ENCODE measurements around the gene MROH7. TPM values are rescaled to one million over a fixed set of nuclear protein-coding genes. Genes with fewer than 3 reads are reported as not detected.

The MROH7 gene
- total and polyA plus RNA-seq, 4 donors = 0.07 to 2.8 (median 0.58) TPM

- no peak for TF ChIP-seq RXRA (IDR thresholded peaks at IDR 0.05)
- TF ChIP-seq ATF3 (IDR thresholded peaks at IDR 0.05) = no peak
- TF ChIP-seq MAX (IDR thresholded peaks at IDR 0.05) = no peak
These were observed 37.5 kb upstream of the MROH7 start (continued) for GRCh38 chr1:54604051-54604450.

GRCh38 chr1:54604572-54605370 is 36.8 kb upstream of the MROH7 start:
- Histone ChIP-seq H3K27me3 (ENCODE audit: control insufficient read depth in 4 of 4, insufficient read depth in 4 of 4, low read length in 3 of 4) (no peaks in the 10 kb centered on the region), H3K27ac (ENCODE audit: low read depth in 1 of 2, low read length in 2 of 2) (no peak overlapping the region), H3K36me3 (ENCODE audit: control insufficient read depth in 4 of 4, insufficient read depth in 3 of 4, low read depth in 1 of 4, low read length in 3 of 4) (peaks cover 0 to 4% (median 0%) of the 10 kb centered on the region in 4 donors), H3K4me1 (ENCODE audit: control insufficient read depth in 4 of 4, insufficient read depth in 4 of 4, low read length in 3 of 4) (no peaks in the 10 kb centered on the region), H3K4me3 (ENCODE audit: low read depth in 1 of 3, low read length in 3 of 3) (no peak overlapping the region), H3K9ac (ENCODE audit: low read depth in 1 of 2, low read length in 2 of 2) (no peak overlapping the region), H3K9me3 (ENCODE audit: control insufficient read depth in 4 of 4, low read length in 3 of 4) (no peaks in the 10 kb centered on the region)
- no peak for DNase-seq (ENCODE audit: low spot score)
- WGBS = 88% methylated on average over 13 of the region's 13 CpGs
- no peak for TF ChIP-seq RAD21 (IDR thresholded peaks at IDR 0.05)
- no peak for TF ChIP-seq TAF1 (conservative IDR thresholded peaks at IDR 0.05)
- TF ChIP-seq CTCF (IDR thresholded peaks at IDR 0.05; ENCODE audit: low read depth, low read length, missing input control) = no peak
- TF ChIP-seq SP1 (IDR thresholded peaks at IDR 0.05) = no peak
- TF ChIP-seq REST (IDR thresholded peaks at IDR 0.05) = no peak
- no peak for TF ChIP-seq HNF4G (IDR thresholded peaks at IDR 0.05)

- Histone ChIP-seq H3K27ac (ENCODE audit: low read depth in 1 of 2, low read length in 2 of 2) (no peak overlapping the region), H3K9ac (ENCODE audit: low read depth in 1 of 2, low read length in 2 of 2) (no peak overlapping the region), H3K27me3 (ENCODE audit: control insufficient read depth in 4 of 4, insufficient read depth in 4 of 4, low read length in 3 of 4) (no peaks in the 10 kb centered on the region), H3K9me3 (ENCODE audit: control insufficient read depth in 4 of 4, low read length in 3 of 4) (no peaks in the 10 kb centered on the region), H3K36me3 (ENCODE audit: control insufficient read depth in 4 of 4, insufficient read depth in 3 of 4, low read depth in 1 of 4, low read length in 3 of 4) (peaks cover 0 to 9% (median under 1%) of the 10 kb centered on the region in 4 donors), H3K4me1 (ENCODE audit: control insufficient read depth in 4 of 4, insufficient read depth in 4 of 4, low read length in 3 of 4) (no peaks in the 10 kb centered on the region), H3K4me3 (ENCODE audit: low read depth in 1 of 3, low read length in 3 of 3) (no peak overlapping the region)
- DNase-seq (ENCODE audit: low spot score) = no peak
- TF ChIP-seq TAF1 (conservative IDR thresholded peaks at IDR 0.05) = no peak
- TF ChIP-seq YY1 (IDR thresholded peaks at IDR 0.05) = no peak
- no peak for TF ChIP-seq EGR1 (IDR thresholded peaks at IDR 0.05; ENCODE audit: low read depth in 2 of 2)
- no peak for TF ChIP-seq GABPA (IDR thresholded peaks at IDR 0.05 in 1 of 2, conservative IDR thresholded peaks at IDR 0.05 in 1 of 2)
- no peak for TF ChIP-seq RAD21 (IDR thresholded peaks at IDR 0.05)
- no peak for TF ChIP-seq HNF4A (conservative IDR thresholded peaks at IDR 0.05)
- TF ChIP-seq FOXA2 (IDR thresholded peaks at IDR 0.05) = no peak
- no peak for TF ChIP-seq SP1 (IDR thresholded peaks at IDR 0.05)
- TF ChIP-seq MAX (IDR thresholded peaks at IDR 0.05) = no peak
- no peak for TF ChIP-seq REST (IDR thresholded peaks at IDR 0.05)
- no peak for TF ChIP-seq RXRA (IDR thresholded peaks at IDR 0.05)
- WGBS = 90% methylated on average over 9 of the region's 9 CpGs
These were observed 35.2 kb upstream of the MROH7 start for GRCh38 chr1:54606096-54606989.

All from liver (tissue), 9 donors.